Activated B cell treated with CpG ODN at 0.5 μM for 24 hours (primary cell): ENCODE data around the gene VAV2. TPM values are rescaled to one million over a fixed set of nuclear protein-coding genes. Genes with fewer than 3 reads are reported as not detected.

Experiments used
- ATAC-seq: fragments of 200-7000 bp; cut with Tn5 transposase; one replicate; pipeline ENCODE4 v1.10.0; 2021; ENCODE audit warnings: low read depth, mild to moderate bottlenecking, moderate library complexity
- CTCF ChIA-PET: fragments of 350-600 bp; sonication (Branson Sonifier 250); formaldehyde crosslinking; loops from one replicate; lab custom pipeline; 2021; ENCODE audit warnings: antibody characterized with exemption; lab: Charles Lee
- POLR2A ChIA-PET: fragments of 350-600 bp; sonication (Branson Sonifier 250); formaldehyde crosslinking; loops from one replicate; lab custom pipeline; 2021; ENCODE audit warnings: antibody characterized with exemption; lab: Charles Lee
- DNase-seq: peaks from one replicate; pipeline ENCODE4 v3.0.0; 2022
- H3K27ac Mint-ChIP-seq: one replicate; pipeline ENCODE4 v1.8.0; 2020; ENCODE audit warnings: mixed read lengths
- H3K27me3 Mint-ChIP-seq: one replicate; pipeline ENCODE4 v1.8.0; 2021; ENCODE audit warnings: mixed read lengths
- H3K36me3 Mint-ChIP-seq: one replicate; pipeline ENCODE4 v1.8.0; 2021; ENCODE audit warnings: low read depth, mixed read lengths
- H3K4me1 Mint-ChIP-seq: one replicate; pipeline ENCODE4 v1.8.0; 2021; ENCODE audit warnings: mixed read lengths
- H3K4me3 Mint-ChIP-seq: one replicate; pipeline ENCODE4 v1.8.0; 2020; ENCODE audit warnings: mild to moderate bottlenecking, mixed read lengths
- H3K9me3 Mint-ChIP-seq: one replicate; pipeline ENCODE4 v1.8.0; 2020; ENCODE audit warnings: mixed read lengths
- intact Hi-C: fragments of 100-400 bp; cut with micrococcal nuclease; formaldehyde crosslinking; loops from one replicate; pipeline ENCODE4 v1.15.1; 2024
- total RNA-seq: library from RNA; stranded (reverse); gene quantifications from 2 replicates; pipeline ENCODE4 v1.2.3, GENCODE V29; 2022
- TF ChIP-seq, protein P1 (sequence below): fragments of 200-600 bp; IDR thresholded peaks from one replicate; pipeline ENCODE4 v1.8.0; 2022; ENCODE audit warnings: antibody characterized with exemption, mild to moderate bottlenecking

The VAV2 gene
- total RNA-seq, 1 donor from 2014 or later: 99.6 TPM

DNA sequence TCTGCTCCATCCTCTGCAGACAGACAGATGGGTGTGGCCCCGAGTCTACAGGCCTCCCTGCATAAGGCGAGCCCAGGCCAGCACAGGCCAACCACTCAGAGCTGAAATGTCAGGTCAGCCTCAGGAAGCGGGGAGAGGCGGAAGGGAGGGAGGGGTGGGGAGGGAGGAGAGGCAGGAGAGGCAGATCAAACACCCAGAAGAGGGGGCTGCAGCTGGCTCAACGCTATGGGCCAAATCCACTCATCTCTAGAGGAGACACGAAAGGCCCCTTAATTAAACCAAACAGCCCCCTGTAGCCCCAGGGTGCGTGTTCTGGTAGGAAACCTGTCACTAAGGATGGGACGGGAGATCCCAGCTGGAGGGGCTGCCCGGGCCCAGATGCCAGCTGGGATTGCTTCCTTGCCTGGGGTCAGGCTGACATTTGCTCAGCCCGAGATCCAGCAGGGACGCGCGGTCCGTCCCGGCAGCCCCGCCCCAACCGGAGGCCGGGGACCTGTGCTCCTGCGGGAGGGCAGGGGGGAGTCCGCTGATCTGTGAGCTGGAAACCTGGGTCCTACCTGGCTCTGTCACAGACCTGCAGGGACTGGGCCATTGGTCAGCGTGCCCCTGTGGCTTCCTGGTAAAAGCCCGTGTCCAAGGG is 156.7 kb downstream of the VAV2 start:
- intact Hi-C loops: no loop called here

DNA sequence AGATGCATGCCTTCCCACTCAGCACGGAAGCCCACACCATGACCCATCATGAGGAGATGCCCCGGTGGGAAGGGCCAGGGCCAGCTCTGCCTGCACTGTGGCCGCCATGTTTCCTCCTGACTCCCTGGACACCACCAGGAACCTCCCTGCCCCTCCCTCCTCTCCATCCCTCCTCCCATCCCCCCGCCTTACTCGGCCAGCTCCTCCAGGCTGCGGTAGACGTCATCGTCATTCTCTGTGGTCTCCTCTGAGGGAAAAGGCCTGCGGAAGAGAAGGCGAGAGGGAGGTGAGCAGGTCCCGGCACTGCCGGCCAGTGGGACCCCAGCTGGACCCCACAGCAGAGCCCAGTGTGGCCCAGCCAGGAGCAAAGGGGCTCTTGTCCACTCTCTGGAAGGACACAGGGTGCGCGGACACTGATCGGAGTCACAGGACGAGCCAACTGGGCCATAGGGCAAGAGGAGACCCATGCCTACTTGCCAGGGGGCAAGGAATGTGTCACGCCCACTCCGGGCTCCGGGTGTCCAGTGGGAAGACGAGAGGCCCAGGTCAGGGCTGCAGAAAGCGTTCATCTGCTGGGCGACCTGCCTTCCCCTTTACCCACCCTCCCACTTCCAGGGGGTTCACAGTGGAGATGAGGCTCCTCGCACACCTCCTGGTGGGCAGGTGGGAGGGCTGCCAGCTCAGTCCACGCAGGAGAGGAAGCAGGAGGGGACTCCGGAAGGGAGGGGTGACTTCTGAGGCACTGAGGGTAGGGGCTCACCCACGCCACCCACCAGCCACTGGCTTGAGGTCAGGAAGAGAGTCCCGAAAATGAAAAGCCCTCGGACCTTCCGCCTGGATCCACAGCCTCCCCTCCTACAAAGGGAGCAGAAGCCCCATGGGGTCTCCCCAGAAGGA is 157.8 kb downstream of the VAV2 start:
- intact Hi-C loops: no loop called here
- POLR2A ChIA-PET: no interaction called here
- Mint-ChIP-seq H3K36me3 (peaks cover 38% of the 10 kb centered on the region), H3K4me3 (no peak overlapping the region), H3K27me3 (no peaks in the 10 kb centered on the region), H3K9me3 (no peaks in the 10 kb centered on the region), H3K27ac (no peak overlapping the region), H3K4me1 (peaks cover 29% of the 10 kb centered on the region)
- DNase-seq: no peak
- CTCF ChIA-PET: interaction anchor here (1.5 kb wide), 1 partner anchor 10 kb away, joined by 4 read pairs; no protein-coding TSS in a partner anchor
- TF ChIP-seq, protein P1, sequence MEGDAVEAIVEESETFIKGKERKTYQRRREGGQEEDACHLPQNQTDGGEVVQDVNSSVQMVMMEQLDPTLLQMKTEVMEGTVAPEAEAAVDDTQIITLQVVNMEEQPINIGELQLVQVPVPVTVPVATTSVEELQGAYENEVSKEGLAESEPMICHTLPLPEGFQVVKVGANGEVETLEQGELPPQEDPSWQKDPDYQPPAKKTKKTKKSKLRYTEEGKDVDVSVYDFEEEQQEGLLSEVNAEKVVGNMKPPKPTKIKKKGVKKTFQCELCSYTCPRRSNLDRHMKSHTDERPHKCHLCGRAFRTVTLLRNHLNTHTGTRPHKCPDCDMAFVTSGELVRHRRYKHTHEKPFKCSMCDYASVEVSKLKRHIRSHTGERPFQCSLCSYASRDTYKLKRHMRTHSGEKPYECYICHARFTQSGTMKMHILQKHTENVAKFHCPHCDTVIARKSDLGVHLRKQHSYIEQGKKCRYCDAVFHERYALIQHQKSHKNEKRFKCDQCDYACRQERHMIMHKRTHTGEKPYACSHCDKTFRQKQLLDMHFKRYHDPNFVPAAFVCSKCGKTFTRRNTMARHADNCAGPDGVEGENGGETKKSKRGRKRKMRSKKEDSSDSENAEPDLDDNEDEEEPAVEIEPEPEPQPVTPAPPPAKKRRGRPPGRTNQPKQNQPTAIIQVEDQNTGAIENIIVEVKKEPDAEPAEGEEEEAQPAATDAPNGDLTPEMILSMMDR: no peak
- ATAC-seq: no peak

More for the DNA sequence above, 156.7 kb downstream of the VAV2 start:
- TF ChIP-seq, protein P1: no peak
- Mint-ChIP-seq H3K4me3 (no peak overlapping the region), H3K36me3 (peaks cover 29% of the 10 kb centered on the region), H3K9me3 (no peaks in the 10 kb centered on the region), H3K27ac (no peak overlapping the region), H3K4me1 (peaks cover 21% of the 10 kb centered on the region), H3K27me3 (no peaks in the 10 kb centered on the region)
- DNase-seq (no peak), ATAC-seq (no peak)
- ChIA-PET CTCF (no interaction called here), POLR2A (no interaction called here)

DNA sequence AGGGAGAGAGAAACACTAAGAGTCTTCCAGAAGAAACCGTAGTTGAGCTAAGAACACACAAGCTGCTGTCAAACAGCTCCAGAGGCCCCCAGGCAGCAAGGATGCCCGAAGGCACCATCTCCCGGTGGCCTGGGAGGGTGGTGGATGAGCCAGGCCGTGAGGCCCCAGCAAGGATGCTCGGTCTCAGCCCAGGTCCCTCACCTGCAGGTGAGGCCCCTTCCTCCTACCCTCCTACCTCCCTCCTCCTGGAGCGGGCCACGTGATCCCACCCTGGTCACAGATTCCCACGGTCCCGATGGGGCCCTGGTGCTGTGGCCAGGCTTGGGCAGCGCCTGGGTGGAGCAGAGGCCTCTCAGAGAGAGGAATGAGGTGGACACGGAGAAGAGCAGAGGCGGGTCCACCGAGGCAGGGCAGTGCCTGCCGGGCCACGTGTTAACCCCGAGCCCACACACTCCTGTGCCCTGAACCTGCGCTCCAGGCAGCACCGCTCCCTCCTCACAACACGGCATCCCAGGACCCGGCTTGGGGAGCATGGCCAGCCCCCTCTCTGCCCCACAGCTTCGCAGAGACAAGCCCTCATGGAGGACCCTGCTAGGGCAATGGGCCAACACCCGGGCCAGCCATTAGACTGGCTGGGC is 158.6 kb downstream of the VAV2 start:
- Mint-ChIP-seq H3K36me3 (peaks cover 43% of the 10 kb centered on the region), H3K27ac (no peak overlapping the region), H3K9me3 (no peaks in the 10 kb centered on the region), H3K27me3 (no peaks in the 10 kb centered on the region), H3K4me3 (no peak overlapping the region), H3K4me1 (peaks cover 33% of the 10 kb centered on the region)
- CTCF ChIA-PET: interaction anchor here (1.5 kb wide), 1 partner anchor 9 kb away, joined by 4 read pairs; no protein-coding TSS in a partner anchor
- POLR2A ChIA-PET: no interaction called here
- DNase-seq (no peak), ATAC-seq (no peak)
- intact Hi-C loops: no loop called here
- TF ChIP-seq, protein P1: no peak

DNA sequence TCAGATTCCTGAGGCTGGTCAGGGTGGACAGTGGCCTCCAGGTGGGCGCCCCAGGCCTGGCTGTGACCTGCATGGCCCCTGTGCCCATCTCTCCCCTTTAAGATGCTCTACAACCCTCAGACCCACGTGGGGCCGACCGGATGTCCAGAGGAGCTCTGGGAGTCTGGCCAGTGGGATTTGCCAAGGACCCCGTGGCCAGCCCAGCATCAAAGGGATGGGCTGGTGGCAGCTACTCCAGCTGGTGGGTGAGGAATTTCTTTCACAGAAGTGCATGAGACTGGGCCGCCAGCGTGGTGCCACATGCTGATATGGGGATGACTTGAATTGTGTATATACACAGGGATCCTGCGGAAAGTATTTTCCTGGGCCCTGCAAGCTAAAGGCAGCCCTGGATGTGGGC is 159.2 kb downstream of the VAV2 start:
- H3K4me1 Mint-ChIP-seq: peaks cover 34% of the 10 kb centered on the region
- TF ChIP-seq, protein P1: no peak
- H3K27ac Mint-ChIP-seq: no peak overlapping the region
- intact Hi-C loops: no loop called here
- H3K36me3 Mint-ChIP-seq: peaks cover 44% of the 10 kb centered on the region
- ChIA-PET CTCF (interaction anchor here (1.5 kb wide), 1 partner anchor 9 kb away, joined by 4 read pairs; no protein-coding TSS in a partner anchor), POLR2A (no interaction called here)
- ATAC-seq (no peak), DNase-seq (no peak)
- H3K27me3 Mint-ChIP-seq: no peaks in the 10 kb centered on the region
- no peaks in the 10 kb centered on the region for H3K9me3 Mint-ChIP-seq
- no peak overlapping the region for H3K4me3 Mint-ChIP-seq
